AG09309 (cell line): ENCODE data around the gene KSR1.
"Not testable (repeated sequence)": the region's sequence is repeated elsewhere in the genome, so short reads cannot be mapped to it uniquely, and the experiment has no call there.

Experiments
- DNase-seq: peaks from one replicate; pipeline ENCODE4 v3.0.0-alpha.2; 2010; ENCODE audit warnings: low read depth
- H3K4me3 ChIP-seq: 2 replicates; pipeline ENCODE4 v1.5.1; 2011; ENCODE audit warnings: mild to moderate bottlenecking, low read depth, low read length, moderate library complexity; ENCODE audit not compliant: control insufficient read depth
- CTCF ChIP-seq: IDR thresholded peaks from 2 replicates; pipeline ENCODE4 v1.5.1; 2011; ENCODE audit warnings: mild to moderate bottlenecking, low read depth, low read length, inconsistent platforms; ENCODE audit not compliant: insufficient read depth, control insufficient read depth; ENCODE audit errors: missing control alignments

KSR1 gene

GRCh38 chr17:27651411-27652345, 195.4 kb downstream of the KSR1 start:
- TF ChIP-seq CTCF, result peak; percentile 69
- DNase-seq, result no peak
- H3K4me3 ChIP-seq, result no peak overlapping the region

- DNase-seq, result not testable (repeated sequence)
Observed at GRCh38 chr17:27653449-27653971, 197.3 kb downstream of the KSR1 start.

GRCh38 chr17:27654136-27654535, 197.9 kb downstream of the KSR1 start:
- no peak for TF ChIP-seq CTCF
- H3K4me3 ChIP-seq, result no peak overlapping the region

More at GRCh38 chr17:27653449-27653971, 197.3 kb downstream of the KSR1 start:
- H3K4me3 ChIP-seq, result not testable (repeated sequence)

GRCh38 chr17:27654654-27655524, 198.6 kb downstream of the KSR1 start:
- peak; percentile 83 for TF ChIP-seq CTCF
- H3K4me3 ChIP-seq, result no peak overlapping the region
- no peak for DNase-seq

More at GRCh38 chr17:27654136-27654535, 197.9 kb downstream of the KSR1 start:
- DNase-seq, result no peak

- DNase-seq, H3K4me3 ChIP-seq: not testable (repeated sequence)
Observed at GRCh38 chr17:27655525-27656111, 199.4 kb downstream of the KSR1 start.

GRCh38 chr17:27656620-27657019, 200.4 kb downstream of the KSR1 start:
- not testable (repeated sequence) for H3K4me3 ChIP-seq, DNase-seq

- no peak for DNase-seq
- no peak overlapping the region for H3K4me3 ChIP-seq
- TF ChIP-seq CTCF, result no peak
Observed at GRCh38 chr17:27657620-27658019, 201.4 kb downstream of the KSR1 start.
